NCI-H1105 treated with DMSO at 0.1 percent for 48 hours (cell line): ENCODE results near the gene PTGFRN.
A peak's percentile ranks its signal among the peaks of the same experiment; 100 is the strongest.

Experiments
- DNase-seq: peaks from one replicate; lab custom pipeline; 2025; lab: John Stamatoyannopoulos, UW

Gene PTGFRN

GRCh38 chr1:116889380-116889779, 20.3 kb upstream of the PTGFRN start:
- no peak for DNase-seq

GRCh38 chr1:116891396-116892079, 18.2 kb upstream of the PTGFRN start:
- no peak for DNase-seq

- no peak for DNase-seq
Measured at GRCh38 chr1:116895073-116895472, 14.6 kb upstream of the PTGFRN start.

GRCh38 chr1:116899529-116899928, 10.2 kb upstream of the PTGFRN start:
- no peak for DNase-seq

GRCh38 chr1:116900471-116901365, 9.0 kb upstream of the PTGFRN start:
- DNase-seq, result no peak

- no peak for DNase-seq
Measured at GRCh38 chr1:116902027-116902426, 7.7 kb upstream of the PTGFRN start.

- DNase-seq, result no peak
Measured at GRCh38 chr1:116902723-116903383, 6.9 kb upstream of the PTGFRN start.

- no peak for DNase-seq
Measured at GRCh38 chr1:116904791-116905320, 4.9 kb upstream of the PTGFRN start.

GRCh38 chr1:116906812-116907211, 2.9 kb upstream of the PTGFRN start:
- DNase-seq, result no peak

- DNase-seq, result no peak
Measured at GRCh38 chr1:116907351-116907750, 2.4 kb upstream of the PTGFRN start.

GRCh38 chr1:116908266-116908665, 1.4 kb upstream of the PTGFRN start:
- no peak for DNase-seq

GRCh38 chr1:116908820-116909511, 750 bp upstream of the PTGFRN start:
- DNase-seq, result no peak

GRCh38 chr1:116910379-116911187, 867 bp downstream of the PTGFRN start:
- DNase-seq, result peak; percentile 29

GRCh38 chr1:116911188-116911553, 1.5 kb downstream of the PTGFRN start:
- no peak for DNase-seq

GRCh38 chr1:116911779-116912469, 2.2 kb downstream of the PTGFRN start:
- no peak for DNase-seq

GRCh38 chr1:116912846-116913245, 3.1 kb downstream of the PTGFRN start:
- no peak for DNase-seq

- no peak for DNase-seq
Measured at GRCh38 chr1:116913941-116914340, 4.2 kb downstream of the PTGFRN start.

- no peak for DNase-seq
Measured at GRCh38 chr1:116914667-116915066, 5.0 kb downstream of the PTGFRN start.

- no peak for DNase-seq
Measured at GRCh38 chr1:116915086-116915661, 5.5 kb downstream of the PTGFRN start.

GRCh38 chr1:116916002-116916401, 6.3 kb downstream of the PTGFRN start:
- DNase-seq, result no peak
